Endothelial cell (in vitro differentiated cells): ENCODE results near the gene GREM2. TPM values are rescaled to one million over a fixed set of nuclear protein-coding genes. Genes with fewer than 3 reads are reported as not detected.

Experiments
- DNase-seq: peaks from one replicate; pipeline ENCODE4 v3.0.0; 2021; ENCODE audit warnings: low spot score
- H3K27ac Mint-ChIP-seq: one replicate; pipeline ENCODE4 v1.8.0; 2021; ENCODE audit warnings: mixed read lengths, inconsistent platforms; ENCODE audit not compliant: unreplicated experiment
- H3K27me3 Mint-ChIP-seq: one replicate; pipeline ENCODE4 v1.8.0; 2021; ENCODE audit warnings: mild to moderate bottlenecking, moderate library complexity, mixed read lengths, inconsistent platforms; ENCODE audit not compliant: unreplicated experiment
- H3K36me3 Mint-ChIP-seq: one replicate; pipeline ENCODE4 v1.8.0; 2021; ENCODE audit warnings: mild to moderate bottlenecking, low read depth, mixed read lengths, inconsistent platforms; ENCODE audit not compliant: unreplicated experiment
- H3K4me1 Mint-ChIP-seq: one replicate; pipeline ENCODE4 v1.8.0; 2021; ENCODE audit warnings: mild to moderate bottlenecking, mixed read lengths, inconsistent platforms; ENCODE audit not compliant: unreplicated experiment
- H3K4me3 Mint-ChIP-seq: one replicate; pipeline ENCODE4 v1.8.0; 2021; ENCODE audit warnings: mild to moderate bottlenecking, mixed read lengths, inconsistent platforms; ENCODE audit not compliant: unreplicated experiment
- H3K9me3 Mint-ChIP-seq: one replicate; pipeline ENCODE4 v1.8.0; 2021; ENCODE audit warnings: mixed read lengths, inconsistent platforms; ENCODE audit not compliant: unreplicated experiment
- total RNA-seq: library from RNA; stranded (reverse); fragmentation: NEBNext Ultra II Directional; extraction: Animal tissue kit (Norgen Biotek cat#: 25700); gene quantifications from one replicate; pipeline ENCODE4 v1.2.1, GENCODE V29; 2021; ENCODE audit not compliant: unreplicated experiment
- TF ChIP-seq, protein P1 (sequence below): fragments of 200-600 bp; sonication (generic); IDR thresholded peaks from one replicate; pipeline ENCODE4 v1.5.0; 2021; ENCODE audit warnings: antibody characterized with exemption; ENCODE audit not compliant: unreplicated experiment

Gene GREM2
- total RNA-seq, 1 donor from 2014 or later: 0.23 TPM

GRCh38 chr1:240599830-240600229 is 12.1 kb downstream of the GREM2 start:
- peaks cover 12% of the 10 kb centered on the region for H3K4me1 Mint-ChIP-seq
- TF ChIP-seq, protein P1, sequence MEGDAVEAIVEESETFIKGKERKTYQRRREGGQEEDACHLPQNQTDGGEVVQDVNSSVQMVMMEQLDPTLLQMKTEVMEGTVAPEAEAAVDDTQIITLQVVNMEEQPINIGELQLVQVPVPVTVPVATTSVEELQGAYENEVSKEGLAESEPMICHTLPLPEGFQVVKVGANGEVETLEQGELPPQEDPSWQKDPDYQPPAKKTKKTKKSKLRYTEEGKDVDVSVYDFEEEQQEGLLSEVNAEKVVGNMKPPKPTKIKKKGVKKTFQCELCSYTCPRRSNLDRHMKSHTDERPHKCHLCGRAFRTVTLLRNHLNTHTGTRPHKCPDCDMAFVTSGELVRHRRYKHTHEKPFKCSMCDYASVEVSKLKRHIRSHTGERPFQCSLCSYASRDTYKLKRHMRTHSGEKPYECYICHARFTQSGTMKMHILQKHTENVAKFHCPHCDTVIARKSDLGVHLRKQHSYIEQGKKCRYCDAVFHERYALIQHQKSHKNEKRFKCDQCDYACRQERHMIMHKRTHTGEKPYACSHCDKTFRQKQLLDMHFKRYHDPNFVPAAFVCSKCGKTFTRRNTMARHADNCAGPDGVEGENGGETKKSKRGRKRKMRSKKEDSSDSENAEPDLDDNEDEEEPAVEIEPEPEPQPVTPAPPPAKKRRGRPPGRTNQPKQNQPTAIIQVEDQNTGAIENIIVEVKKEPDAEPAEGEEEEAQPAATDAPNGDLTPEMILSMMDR: no peak
- H3K27ac Mint-ChIP-seq: no peak overlapping the region
- H3K27me3 Mint-ChIP-seq: peaks cover 7% of the 10 kb centered on the region
- no peak for DNase-seq
- no peak overlapping the region for H3K4me3 Mint-ChIP-seq
- H3K9me3 Mint-ChIP-seq: no peaks in the 10 kb centered on the region
- H3K36me3 Mint-ChIP-seq: no peaks in the 10 kb centered on the region

DNA sequence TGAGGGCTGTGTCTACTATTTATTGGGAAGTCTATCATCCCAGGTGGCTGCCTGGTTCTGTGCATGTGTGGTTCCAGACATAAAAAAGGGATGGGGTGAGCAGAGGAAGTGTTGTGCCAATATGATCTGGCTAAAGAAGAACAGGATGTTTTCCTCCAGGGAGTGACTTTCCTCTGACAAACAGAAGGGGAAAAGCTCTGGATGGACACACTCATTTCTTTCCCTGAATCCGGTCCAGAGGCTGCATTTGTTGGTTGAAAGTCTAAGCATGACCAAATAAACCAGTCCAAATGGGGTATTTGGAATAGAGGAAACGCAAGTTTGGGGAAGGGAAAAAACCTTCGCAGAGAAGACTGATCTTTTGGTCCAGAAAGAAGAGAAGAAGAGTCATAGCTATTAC is 12.7 kb downstream of the GREM2 start:
- TF ChIP-seq, protein P1: no peak
- Mint-ChIP-seq H3K4me1 (peaks cover 10% of the 10 kb centered on the region), H3K4me3 (no peak overlapping the region), H3K27me3 (peaks cover 7% of the 10 kb centered on the region), H3K9me3 (no peaks in the 10 kb centered on the region), H3K36me3 (no peaks in the 10 kb centered on the region), H3K27ac (no peak overlapping the region)
- no peak for DNase-seq

DNA sequence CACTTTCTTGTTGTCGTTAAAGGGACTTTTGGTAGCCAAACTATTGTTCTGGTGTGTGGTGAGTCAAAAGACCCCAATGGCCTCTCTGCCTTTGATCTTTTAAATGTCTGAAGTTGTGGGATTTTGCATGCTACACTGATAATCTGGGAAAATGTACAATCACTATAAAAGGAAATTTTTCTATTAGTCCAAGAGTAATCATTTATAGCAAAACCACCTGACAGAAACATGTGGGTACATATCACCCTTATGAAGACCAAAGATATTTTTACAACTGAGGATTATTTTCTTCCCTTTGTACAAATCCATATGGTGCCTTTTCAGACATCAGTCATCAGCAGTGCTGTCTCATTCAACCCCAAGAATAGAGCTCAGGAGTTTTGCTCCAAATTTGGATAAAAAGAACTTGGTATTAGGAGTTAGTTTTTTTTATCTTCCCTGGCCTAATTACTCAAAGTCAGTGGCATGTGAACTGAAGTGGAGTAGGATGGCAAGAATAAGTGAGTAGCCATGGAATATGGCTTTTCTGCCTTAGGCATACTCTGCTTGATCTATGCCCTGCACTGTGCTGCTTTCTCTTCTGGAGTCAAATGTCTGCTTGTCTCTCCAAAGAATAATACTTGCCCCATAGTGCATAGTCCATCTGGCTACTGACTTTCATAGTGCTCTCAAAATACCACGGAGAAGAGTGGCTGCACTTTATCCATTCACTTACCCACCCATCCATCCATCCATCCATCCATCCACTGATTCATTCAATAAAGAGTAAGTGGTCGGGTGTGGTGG is 13.5 kb downstream of the GREM2 start:
- Mint-ChIP-seq H3K9me3 (no peaks in the 10 kb centered on the region), H3K4me1 (peaks cover 10% of the 10 kb centered on the region), H3K27ac (no peak overlapping the region), H3K4me3 (no peak overlapping the region), H3K27me3 (peaks cover 7% of the 10 kb centered on the region), H3K36me3 (no peaks in the 10 kb centered on the region)
- DNase-seq: no peak
- TF ChIP-seq, protein P1: no peak

GRCh38 chr1:240597153-240597745 is 14.7 kb downstream of the GREM2 start:
- H3K9me3 Mint-ChIP-seq: no peaks in the 10 kb centered on the region
- H3K4me1 Mint-ChIP-seq: peaks cover 10% of the 10 kb centered on the region
- no peak overlapping the region for H3K4me3 Mint-ChIP-seq
- H3K27me3 Mint-ChIP-seq: peaks cover 6% of the 10 kb centered on the region
- no peak for DNase-seq
- no peak overlapping the region for H3K27ac Mint-ChIP-seq
- H3K36me3 Mint-ChIP-seq: no peaks in the 10 kb centered on the region
- TF ChIP-seq, protein P1: no peak

- Mint-ChIP-seq H3K27me3 (peaks cover 6% of the 10 kb centered on the region), H3K9me3 (no peaks in the 10 kb centered on the region), H3K36me3 (no peaks in the 10 kb centered on the region), H3K4me1 (peaks cover 10% of the 10 kb centered on the region), H3K27ac (no peak overlapping the region), H3K4me3 (no peak overlapping the region)
- no peak for DNase-seq
- TF ChIP-seq, protein P1: no peak
Observed at GRCh38 chr1:240595476-240595875, 16.5 kb downstream of the GREM2 start.
